Measurements from ENCODE around the gene OCRL.

The OCRL gene

GRCh38 chrX:129585167-129585566 is 45.1 kb downstream of the OCRL start:
- DNase-seq (ENCODE audit: low read depth in 3 of 3): no peak

DNA sequence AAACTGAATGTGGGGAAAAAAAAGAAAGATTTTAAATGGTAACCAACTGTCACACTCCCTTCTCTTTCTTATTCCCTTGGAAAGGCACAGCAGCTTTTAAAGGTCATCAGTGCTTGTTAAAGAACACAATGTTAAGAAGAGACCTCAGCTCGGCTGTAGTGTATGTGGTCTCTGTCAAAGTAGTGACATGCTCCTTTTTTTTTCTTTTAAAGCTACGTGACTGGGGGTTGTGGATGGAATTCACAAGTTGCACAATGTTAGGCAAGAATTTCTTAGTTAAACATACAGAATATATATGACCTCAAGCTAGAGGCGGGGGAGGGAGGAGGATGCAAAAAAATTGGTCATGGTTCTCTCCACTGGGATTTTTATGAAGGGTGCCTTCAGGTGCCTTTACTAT is 45.6 kb downstream of the OCRL start:
- DNase-seq (ENCODE audit: low read depth in 3 of 3): no peak

DNA sequence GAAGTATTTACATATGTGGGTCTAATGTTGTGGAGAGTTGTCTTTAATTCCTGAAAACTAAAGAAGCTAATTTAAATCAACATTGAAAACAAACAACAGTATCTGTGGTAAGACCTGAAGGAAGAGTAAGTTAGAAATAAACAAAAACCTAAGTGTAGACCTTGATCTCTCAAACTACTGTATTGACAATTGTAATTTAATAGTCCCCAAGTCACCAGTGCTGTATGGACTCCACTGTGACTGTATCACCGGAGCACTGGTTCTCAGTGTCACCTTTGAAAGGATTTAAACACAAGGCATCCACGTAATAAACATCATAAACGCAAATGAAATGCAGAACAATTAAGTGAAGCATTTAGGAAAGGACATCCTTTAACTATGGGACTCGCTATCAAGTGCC is 46.4 kb downstream of the OCRL start:
- no peak for DNase-seq (ENCODE audit: low read depth in 3 of 3)

DNA sequence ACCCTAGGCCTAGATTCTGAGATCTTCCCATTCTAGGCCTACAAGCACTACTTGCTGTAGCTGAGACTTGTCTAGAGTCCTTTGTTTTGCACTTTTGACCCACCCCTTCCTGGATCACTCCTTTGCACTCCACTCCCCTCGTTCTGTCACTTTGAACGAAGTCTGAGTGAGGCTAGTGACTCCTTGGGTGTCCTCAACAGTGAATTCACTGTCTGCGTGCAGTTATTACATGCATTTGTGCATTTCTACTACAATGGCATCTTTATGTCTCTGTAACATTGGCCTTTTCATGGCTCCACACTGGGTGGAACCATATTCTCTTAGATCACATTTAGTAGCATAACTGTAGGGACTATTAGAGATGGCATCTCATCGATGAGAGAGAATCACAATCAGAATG is 50.5 kb downstream of the OCRL start:
- no peak for DNase-seq (ENCODE audit: low read depth in 3 of 3)

- no peak for DNase-seq (ENCODE audit: low read depth in 3 of 3)
These were observed 53.1 kb downstream of the OCRL start for GRCh38 chrX:129593137-129593536.

GRCh38 chrX:129594781-129595180 is 54.7 kb downstream of the OCRL start:
- DNase-seq (ENCODE audit: low read depth in 3 of 3): no peak

DNA sequence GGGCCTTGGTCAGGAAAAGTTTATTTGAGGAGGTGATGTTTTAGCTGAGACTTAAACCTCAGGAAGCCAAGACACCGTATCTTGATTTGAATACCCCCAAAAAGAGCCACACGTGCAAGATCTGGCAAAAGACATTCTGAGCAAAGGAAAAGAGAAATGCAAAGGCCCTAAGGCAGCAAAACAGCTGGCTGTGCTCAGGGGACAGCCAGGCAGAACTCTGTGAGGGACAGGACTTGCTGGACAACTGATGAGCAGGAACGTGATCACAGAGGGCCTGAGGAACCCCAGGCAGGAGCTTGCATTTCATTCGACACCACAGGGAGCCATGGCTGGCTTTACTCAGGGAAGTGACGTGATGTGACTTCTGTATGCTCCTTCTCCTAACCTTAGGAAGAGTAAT is 56.0 kb downstream of the OCRL start:
- no peak for DNase-seq (ENCODE audit: low read depth in 3 of 3)

- no peak for DNase-seq (ENCODE audit: low read depth in 3 of 3)
These were observed 57.8 kb downstream of the OCRL start for GRCh38 chrX:129597905-129598304.

- DNase-seq (ENCODE audit: low read depth in 3 of 3): no peak
These were observed 59.4 kb downstream of the OCRL start for GRCh38 chrX:129599499-129599898.

DNA sequence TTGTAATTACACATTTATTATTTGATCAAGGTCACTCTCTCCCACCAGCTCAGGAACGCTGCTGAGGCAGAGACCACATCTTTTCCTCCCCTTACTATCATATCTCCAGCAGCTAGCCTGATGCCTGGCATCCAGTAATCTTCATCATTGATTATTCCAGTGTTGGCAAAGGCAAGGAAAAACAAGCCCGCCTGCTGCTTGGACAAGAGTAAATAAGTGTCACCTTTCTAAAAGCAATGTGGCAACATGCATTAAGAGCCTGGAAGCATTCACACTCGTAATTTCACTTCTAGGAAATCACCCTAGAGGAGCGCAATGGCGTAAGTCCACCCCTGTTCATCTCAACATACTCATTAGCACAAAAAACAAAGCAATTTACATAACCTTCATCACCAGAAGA is 59.9 kb downstream of the OCRL start:
- no peak for DNase-seq (ENCODE audit: low read depth in 3 of 3)

DNA sequence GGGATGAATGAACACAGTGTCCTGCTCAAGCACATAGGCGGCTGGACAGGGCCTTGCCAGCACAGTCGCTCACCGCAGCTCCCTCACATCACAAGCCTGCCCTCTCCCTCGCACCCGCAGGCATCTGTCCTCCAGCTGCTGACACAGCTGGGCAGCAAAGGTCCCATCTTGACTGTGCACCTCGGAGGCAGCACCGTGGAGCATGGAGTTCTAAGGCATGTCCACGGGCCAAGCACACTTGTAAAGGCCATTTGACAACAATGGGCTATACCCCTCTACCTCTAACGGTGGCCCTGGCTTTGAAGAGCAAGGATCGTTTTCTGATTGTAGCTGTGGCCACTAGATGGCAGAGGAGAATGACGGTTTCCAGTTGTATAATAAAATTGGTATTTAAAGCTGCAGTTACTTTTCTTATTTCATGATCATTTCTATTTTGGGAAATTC is 60.9 kb downstream of the OCRL start:
- DNase-seq (ENCODE audit: low read depth in 3 of 3): no peak

- DNase-seq (ENCODE audit: low read depth in 3 of 3): peak in 2 of 3 experiments; percentile 7 to 29
These were observed 66.9 kb downstream of the OCRL start for GRCh38 chrX:129606918-129607317.

DNA sequence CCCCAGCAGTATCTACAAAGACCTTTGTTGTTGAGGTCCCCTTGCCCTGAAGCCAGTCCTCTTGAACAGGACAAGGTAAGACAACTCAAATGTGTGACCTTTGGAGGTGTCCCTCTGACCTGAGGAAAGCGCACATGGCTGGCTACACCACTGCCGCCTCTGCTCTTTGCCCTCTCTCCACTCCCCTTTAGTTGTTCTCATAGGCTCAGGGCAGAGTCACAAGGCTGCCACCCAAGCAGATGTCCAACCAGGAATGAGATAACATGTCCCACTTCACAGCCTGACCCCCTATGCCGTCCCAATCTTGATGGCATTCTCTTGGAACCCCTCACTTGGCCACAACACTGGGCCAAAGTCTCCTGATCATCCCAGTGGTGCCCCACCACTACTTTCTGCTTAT is 68.4 kb downstream of the OCRL start:
- DNase-seq (ENCODE audit: low read depth in 3 of 3): no peak

DNA sequence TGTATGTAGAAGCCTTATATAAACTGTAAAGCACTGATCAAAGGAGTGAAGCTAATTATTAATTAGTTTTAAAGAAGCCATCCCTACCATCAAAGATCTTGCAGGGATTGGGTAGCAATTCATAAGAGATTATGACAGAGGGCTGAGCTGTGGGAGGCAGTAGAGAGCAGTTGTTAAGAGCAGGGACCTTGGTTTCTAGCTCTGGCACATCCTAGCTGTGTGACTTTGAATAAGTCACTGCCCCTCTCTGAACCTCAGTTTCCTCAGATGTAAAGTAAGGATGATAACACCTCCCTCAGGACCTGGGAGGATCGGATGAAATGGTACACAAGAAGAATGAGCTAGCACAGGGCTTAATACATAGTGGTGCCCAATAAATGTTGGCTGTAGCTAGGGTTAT is 69.3 kb downstream of the OCRL start:
- DNase-seq (ENCODE audit: low read depth in 3 of 3): no peak

DNA sequence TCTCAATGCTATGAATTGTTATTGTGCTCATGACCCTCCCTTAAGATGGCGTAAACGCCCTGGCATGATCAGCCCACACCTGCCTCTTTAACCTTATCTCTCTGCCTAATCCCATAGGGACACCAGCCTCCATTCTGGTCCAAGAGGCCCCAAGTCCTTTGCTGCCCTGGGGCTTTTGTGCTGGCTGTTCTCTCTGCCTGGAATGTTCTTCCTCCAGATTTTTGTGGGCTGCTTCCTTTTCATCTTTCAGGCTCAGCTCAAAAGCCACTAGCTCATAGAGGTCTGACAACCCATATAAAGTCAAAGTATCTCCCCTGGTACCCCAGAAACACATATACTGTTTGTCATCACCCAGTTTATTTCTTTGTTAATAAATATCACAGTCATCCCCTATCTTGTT is 72.3 kb downstream of the OCRL start:
- DNase-seq (ENCODE audit: low read depth in 3 of 3): no peak

GRCh38 chrX:129613596-129613995 is 73.5 kb downstream of the OCRL start:
- no peak for DNase-seq (ENCODE audit: low read depth in 3 of 3)

DNA sequence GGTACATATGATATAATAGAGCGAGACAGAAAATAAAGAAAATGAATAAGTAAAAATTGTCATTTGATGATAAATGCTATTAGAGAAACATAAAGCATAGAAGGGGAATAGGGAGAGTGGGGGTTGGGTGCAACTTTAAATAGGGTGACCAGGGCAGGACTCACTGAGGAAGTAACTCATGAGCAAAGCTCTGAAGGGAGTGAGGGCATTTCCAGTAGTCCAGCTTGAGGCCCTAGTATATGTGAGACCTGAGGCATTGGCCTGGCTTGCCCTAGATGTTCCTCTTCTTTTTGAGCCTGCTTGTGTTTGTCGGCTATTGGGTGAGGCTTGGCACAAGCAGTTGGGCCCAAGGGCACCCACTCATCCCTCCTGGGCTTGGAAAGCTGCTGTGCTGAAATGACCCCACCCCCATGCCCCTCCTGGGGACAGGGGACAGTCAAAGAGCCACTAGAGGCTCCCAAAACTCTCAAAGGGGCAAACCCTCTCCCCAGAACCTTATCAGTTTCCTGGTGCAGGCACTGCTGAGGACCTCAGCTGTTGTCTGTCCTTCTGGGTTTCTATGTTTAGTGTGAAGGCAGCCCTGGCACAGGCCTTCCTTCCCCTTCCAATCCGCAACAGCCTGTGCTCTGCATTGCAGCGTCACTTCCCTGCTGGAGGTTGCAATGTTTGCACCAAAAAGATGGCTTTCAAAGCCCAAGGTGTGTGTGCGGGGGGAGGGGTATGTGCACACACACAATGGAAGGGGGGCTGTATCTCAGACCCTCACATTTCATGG is 74.6 kb downstream of the OCRL start:
- DNase-seq (ENCODE audit: low read depth in 3 of 3): no peak

DNA sequence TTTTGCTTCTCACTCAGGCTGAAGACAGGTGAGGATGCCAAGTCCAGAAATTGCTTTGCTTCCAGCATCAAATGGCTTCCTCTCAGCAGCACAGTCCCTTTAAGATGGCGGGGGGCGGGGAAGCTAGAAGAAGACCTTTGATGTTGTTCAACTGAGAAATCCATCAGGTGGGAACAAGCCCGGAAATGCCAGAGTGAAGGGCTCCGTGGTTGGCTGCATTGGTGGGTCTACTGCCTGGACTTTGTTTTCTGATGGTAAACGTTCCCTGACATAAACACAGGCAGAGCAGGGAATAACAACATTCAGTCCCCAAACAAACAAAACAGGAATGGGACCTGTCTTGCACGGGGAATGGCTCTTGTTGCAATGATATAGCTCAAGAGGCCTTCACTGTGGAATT is 77.4 kb downstream of the OCRL start:
- DNase-seq (ENCODE audit: low read depth in 3 of 3): no peak

DNA sequence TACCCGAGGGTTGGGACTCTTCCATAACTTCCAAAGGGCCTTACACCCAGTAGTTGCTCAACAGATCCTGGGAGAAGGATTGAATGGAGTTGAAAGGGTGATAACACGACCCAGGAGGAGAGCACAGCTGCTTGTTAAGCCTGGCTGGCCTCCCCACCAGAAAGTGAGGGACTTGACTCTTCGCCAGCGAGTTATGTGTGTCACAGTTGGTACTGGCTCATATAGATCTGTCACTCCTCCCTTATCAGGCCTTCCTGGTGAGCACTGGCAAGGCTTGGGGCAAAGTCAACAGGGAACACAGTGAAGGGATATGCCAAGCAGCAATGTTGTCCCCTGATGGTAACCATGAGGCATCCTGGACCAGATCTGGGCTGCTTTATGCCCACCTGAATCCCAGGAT is 78.9 kb downstream of the OCRL start:
- no peak for DNase-seq (ENCODE audit: low read depth in 3 of 3)

DNA sequence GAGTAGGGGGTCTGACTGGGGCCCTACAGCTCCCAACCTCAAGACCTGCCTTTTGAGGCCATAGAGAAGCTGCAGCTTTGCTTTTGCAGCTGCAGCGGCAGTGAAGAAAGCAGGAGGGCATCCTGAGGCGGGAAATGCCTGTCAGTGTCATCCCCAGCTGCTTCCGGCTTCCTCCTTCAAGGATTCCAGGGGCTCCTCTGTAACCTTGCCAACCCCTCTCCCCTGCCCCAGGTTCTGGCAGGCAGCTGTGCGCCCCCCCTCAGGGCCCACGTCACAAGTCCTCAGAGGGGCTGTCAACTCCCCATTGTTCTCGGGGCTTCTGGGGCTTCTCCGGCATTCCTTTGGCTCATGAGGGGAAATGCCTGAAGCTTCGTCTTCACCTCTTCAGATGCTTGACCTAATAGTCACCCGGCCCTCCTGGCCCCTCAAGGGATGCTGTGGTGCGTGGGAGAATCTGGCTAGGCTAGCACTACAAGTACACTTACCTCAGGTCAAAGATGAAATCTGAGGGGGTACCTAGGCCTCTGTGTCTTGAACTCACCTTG is 82.8 kb downstream of the OCRL start:
- no peak for DNase-seq (ENCODE audit: low read depth in 3 of 3)

DNA sequence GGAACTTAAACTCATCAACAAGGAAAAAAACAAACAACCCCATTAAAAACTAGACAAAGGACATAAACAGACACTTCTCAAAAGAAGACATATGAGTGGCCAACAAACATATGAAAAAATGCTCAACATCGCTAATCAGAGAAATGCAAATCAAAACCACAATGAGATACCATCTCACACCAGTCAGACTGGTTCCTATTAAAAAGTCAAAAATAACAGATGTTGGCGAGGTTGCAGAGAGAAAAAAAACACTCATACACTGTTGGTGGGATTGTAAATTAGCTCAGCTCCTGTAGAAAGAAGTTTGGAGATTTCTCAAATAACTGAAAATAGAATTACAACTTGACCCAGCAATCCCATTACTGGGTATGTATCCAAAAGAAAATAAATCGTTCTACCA is 86.0 kb downstream of the OCRL start:
- no peak for DNase-seq (ENCODE audit: low read depth in 3 of 3)

GRCh38 chrX:129629837-129630236 is 89.8 kb downstream of the OCRL start:
- DNase-seq (ENCODE audit: low read depth in 3 of 3): no peak

DNA sequence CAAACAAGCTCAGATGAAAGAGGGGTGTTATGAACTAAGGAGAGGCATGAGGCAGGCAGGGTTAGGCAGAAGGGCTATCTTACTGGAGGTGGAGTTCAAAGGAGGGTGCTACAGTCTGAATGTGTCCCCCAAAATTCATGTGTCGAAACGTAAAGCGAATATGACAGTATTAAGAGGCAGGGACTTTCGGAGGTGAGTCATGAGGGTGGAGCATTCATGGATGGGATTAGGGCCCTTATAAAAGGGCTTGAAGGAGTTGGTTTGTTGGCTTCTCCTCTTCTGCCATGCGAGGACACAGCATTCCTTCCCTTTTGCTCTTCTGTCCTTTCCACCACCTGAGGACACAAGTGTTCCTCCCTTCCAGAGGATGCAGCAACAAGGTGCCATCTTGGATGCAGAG is 91.8 kb downstream of the OCRL start:
- no peak for DNase-seq (ENCODE audit: low read depth in 3 of 3)

DNA sequence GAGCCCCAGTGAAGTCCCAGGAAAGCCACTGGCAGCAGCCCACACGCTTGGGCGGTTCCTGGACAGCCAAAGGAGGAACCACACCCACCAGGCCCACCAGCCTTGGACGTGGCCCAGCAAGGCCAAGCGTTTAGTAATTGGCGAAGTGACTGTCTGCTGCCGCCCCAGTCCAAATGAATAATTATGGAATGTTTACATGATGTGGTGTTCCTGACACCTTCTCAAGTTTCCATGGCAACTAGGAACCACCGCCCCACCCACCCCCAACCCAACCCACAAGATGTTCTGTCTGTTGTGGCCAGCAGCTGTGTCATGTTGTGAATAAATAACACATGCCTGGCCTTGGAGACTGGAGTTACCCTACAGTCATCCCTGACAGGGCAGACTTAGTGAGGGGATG is 92.4 kb downstream of the OCRL start:
- DNase-seq (ENCODE audit: low read depth in 3 of 3): no peak

Measured in stimulated activated CD4-positive, alpha-beta T cell treated with anti-CD3 and anti-CD28 coated beads, TNF-alpha, amount 100 ng/mL, for 4 hours (primary cell).